Ovary (tissue), 9 donors: ENCODE results near the gene NINL. TPM values are rescaled to one million over a fixed set of nuclear protein-coding genes. Genes with fewer than 3 reads are reported as not detected.
"Not testable (repeated sequence)": the region's sequence is repeated elsewhere in the genome, so short reads cannot be mapped to it uniquely, and the experiment has no call there.

Source experiments
- DNase-seq, 5 donors: peaks; one replicate each; pipeline ENCODE4 v3.0.0-alpha.2; 2019 to 2020
- H3K27ac ChIP-seq, 2 donors: fragments of 200-600 bp; one replicate each; pipeline versions ENCODE4 v1.5.1 to v1.8.0; 2019 to 2022
- H3K27me3 ChIP-seq: fragments of 200-600 bp; one replicate; pipeline ENCODE4 v1.8.0; 2022
- H3K36me3 ChIP-seq: fragments of 200-600 bp; sonication (generic); one replicate; pipeline ENCODE4 v1.5.1; 2019
- H3K4me1 ChIP-seq: one replicate; pipeline ENCODE4 v1.8.1; 2013; ENCODE audit warnings: mild to moderate bottlenecking, moderate library complexity; ENCODE audit not compliant: insufficient read depth
- H3K4me3 ChIP-seq: fragments of 200-600 bp; sonication (generic); one replicate; pipeline ENCODE4 v1.5.1; 2017
- H3K9me3 ChIP-seq, 2 donors: fragments of 200-600 bp in 1 of 2; sonication (generic) in 1 of 2; one replicate each; pipeline versions ENCODE4 v1.5.1 to v1.8.1; 2013 to 2019; ENCODE audit warnings: mild to moderate bottlenecking in 1 of 2, moderate library complexity in 1 of 2
- EP300 ChIP-seq: sonication (generic); formaldehyde crosslinking; IDR thresholded peaks from one replicate; pipeline ENCODE4 v1.6.1; 2017; ENCODE audit warnings: antibody characterized with exemption
- POLR2A ChIP-seq: fragments of 450-650 bp; IDR thresholded peaks from one replicate; pipeline ENCODE4 v1.6.1; 2017; ENCODE audit warnings: antibody characterized with exemption, mild to moderate bottlenecking, moderate library complexity
- WGBS, 3 donors: extraction: QIAGEN DNeasy Blood & Tissue Kit in 1 of 3; methylation state at CpG; one replicate each; pipeline versions ENCODE4 v1.1.5 to v1.1.7; 2013 to 2017; 5-methylcytosine and 5-hydroxymethylcytosine counted together
- intact Hi-C, 4 donors: fragments of 100-400 bp; cut with DNase I; formaldehyde crosslinking; loops; one replicate each; pipeline versions ENCODE4 v1.11.0 to v1.15.1; 2022 to 2023
- polyA plus RNA-seq, 2 donors: library from polyadenylated mRNA; stranded (reverse); fragments of 200-250 nt in 1 of 2; fragments of 350-450 nt in 1 of 2; fragmentation: Illumina TruSeq in 1 of 2; extraction: RNeasy Lipid Tissue Mini Kit (QIAGEN cat#74804) in 1 of 2; gene quantifications; one replicate each; pipeline ENCODE4 v1.2.3, GENCODE V29; 2013 to 2014
- total RNA-seq, 7 donors: library from RNA; depleted of rRNA in 2 of 7; stranded (reverse); fragments of >200 nt in 2 of 7; fragmentation: NEBNext Ultra II Directional in 3 of 7; extraction: Animal tissue kit (Norgen Biotek cat#: 25700) in 3 of 7; gene quantifications; one replicate each; pipeline versions ENCODE4 v1.1.0 to v1.2.4, GENCODE V29; 2016 to 2023
- TF ChIP-seq, protein P1 (sequence below), 3 donors: fragments of 450-650 bp in 2 of 3; fragments of 200-600 bp in 1 of 3; IDR thresholded peaks; one replicate each; pipeline versions ENCODE4 v1.5.1 to v1.8.0; 2016 to 2022; ENCODE audit warnings: antibody characterized with exemption in 3 of 3, mild to moderate bottlenecking in 1 of 3
- donor health status: DM: no; HTN: no; CAD: no; lungs with moderate emphysema.
- donor health status: DM: no; HTN: no; CAD: no.
- donor health status: Bipolar disorder and iron deficiency.
- donor health status: DM: yes; HTN: yes; CAD: no.
- donor health status: DM: no; HTN: no; CAD: no.
- donor health status: DM: yes; HTN: yes; CAD: no.

The NINL gene
- total and polyA plus RNA-seq, 9 donors, result 10.1 to 33.3 (median 20.3) TPM

DNA sequence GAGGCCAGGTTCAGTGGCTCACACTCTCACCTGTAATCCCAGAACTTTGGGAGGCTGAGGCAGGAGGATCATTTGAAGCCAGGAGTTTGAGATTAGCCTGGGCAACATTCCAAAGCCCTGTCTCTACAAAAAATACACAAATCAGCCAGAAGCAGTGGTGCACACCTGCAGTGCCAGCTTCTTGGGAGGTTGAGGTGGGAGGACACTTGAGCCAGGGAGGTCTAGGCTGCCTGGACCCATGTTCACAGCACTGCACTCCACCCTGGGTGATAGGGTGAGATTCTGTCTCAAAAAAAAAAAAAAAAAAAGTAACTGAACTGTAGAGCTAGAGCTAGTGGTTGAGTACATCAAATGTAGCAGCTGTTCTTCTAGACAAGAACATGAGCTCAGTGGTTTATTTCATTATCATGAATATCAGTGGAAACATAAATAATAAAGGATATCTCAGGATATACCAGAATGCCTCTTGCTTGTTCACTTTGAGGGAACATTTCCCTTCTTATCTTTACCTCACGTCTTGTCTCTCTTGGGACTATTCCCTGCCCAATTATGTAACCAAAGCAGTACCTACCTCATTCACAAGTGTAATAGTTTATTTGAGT lies 20.9 kb upstream of the NINL start:
- WGBS, 3 donors, result 69 to 75% (median 69%) methylated on average over 1 of the region's 1 CpG
- Histone ChIP-seq H3K9me3 (no peaks in the 10 kb centered on the region), H3K4me1 (no peaks in the 10 kb centered on the region), H3K27me3 (no peaks in the 10 kb centered on the region), H3K36me3 (no peaks in the 10 kb centered on the region), H3K27ac (no peak overlapping the region), H3K4me3 (no peak overlapping the region)
- no peak for DNase-seq
- intact Hi-C loops, result no loop called here
- TF ChIP-seq, protein P1, sequence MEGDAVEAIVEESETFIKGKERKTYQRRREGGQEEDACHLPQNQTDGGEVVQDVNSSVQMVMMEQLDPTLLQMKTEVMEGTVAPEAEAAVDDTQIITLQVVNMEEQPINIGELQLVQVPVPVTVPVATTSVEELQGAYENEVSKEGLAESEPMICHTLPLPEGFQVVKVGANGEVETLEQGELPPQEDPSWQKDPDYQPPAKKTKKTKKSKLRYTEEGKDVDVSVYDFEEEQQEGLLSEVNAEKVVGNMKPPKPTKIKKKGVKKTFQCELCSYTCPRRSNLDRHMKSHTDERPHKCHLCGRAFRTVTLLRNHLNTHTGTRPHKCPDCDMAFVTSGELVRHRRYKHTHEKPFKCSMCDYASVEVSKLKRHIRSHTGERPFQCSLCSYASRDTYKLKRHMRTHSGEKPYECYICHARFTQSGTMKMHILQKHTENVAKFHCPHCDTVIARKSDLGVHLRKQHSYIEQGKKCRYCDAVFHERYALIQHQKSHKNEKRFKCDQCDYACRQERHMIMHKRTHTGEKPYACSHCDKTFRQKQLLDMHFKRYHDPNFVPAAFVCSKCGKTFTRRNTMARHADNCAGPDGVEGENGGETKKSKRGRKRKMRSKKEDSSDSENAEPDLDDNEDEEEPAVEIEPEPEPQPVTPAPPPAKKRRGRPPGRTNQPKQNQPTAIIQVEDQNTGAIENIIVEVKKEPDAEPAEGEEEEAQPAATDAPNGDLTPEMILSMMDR (IDR thresholded peaks at IDR 0.05), result no peak
- TF ChIP-seq POLR2A, result no peak
- TF ChIP-seq EP300, result no peak

DNA sequence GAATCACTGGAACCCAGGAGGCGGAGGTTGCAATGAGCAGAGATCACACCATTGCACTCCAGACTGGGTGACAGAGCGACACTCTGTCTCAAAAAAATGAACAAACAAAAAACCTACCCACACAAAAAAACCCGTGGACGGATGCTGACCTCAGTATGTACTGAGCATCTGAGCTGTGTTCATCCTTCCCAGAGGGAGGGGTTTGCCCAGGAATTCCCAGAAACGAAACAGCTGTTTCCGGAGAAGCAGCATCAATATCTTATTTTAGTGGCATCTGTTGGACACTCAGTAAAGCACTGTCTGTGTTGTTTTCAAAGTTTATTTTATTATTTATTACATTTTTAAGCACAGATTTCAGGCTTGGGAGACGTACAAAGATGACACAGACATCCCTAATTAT lies 19.8 kb upstream of the NINL start:
- Histone ChIP-seq H3K27me3 (no peaks in the 10 kb centered on the region), H3K4me1 (no peaks in the 10 kb centered on the region), H3K9me3 (no peaks in the 10 kb centered on the region), H3K36me3 (no peaks in the 10 kb centered on the region), H3K4me3 (no peak overlapping the region), H3K27ac (no peak overlapping the region)
- TF ChIP-seq EP300 (no peak), POLR2A (no peak)
- TF ChIP-seq, protein P1 (IDR thresholded peaks at IDR 0.05), result no peak
- DNase-seq, result no peak
- intact Hi-C loops, result no loop called here
- WGBS, 3 donors, result 27 to 38% (median 35%) methylated on average over 7 of the region's 7 CpGs

DNA sequence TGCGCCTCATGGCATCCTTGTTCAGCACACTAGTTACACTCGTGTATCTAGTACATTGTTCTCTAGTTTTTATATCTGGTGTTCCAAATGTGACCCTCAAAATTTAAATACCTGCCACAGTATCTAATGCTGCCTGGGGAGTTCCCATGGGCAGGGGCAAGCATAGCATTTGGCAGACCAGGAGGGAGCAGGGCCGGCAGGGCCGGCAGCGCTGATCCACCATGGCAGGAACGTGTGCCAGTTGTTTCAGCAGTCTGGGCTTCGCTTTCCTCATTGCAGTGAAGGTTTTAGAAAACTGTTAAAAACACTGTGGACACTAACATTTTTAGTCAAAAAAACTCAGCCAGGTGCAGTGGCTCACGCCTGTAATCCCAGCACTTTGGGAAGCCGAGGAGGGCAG lies 19.3 kb upstream of the NINL start:
- no peaks in the 10 kb centered on the region for H3K27me3 ChIP-seq
- no peaks in the 10 kb centered on the region for H3K9me3 ChIP-seq
- H3K4me1 ChIP-seq, result no peaks in the 10 kb centered on the region
- TF ChIP-seq POLR2A, result no peak
- TF ChIP-seq, protein P1 (IDR thresholded peaks at IDR 0.05), result no peak
- TF ChIP-seq EP300, result no peak
- no peaks in the 10 kb centered on the region for H3K36me3 ChIP-seq
- intact Hi-C loops, result no loop called here
- no peak overlapping the region for H3K27ac ChIP-seq
- 80 to 91% (median 82%) methylated on average over 9 of the region's 9 CpGs for WGBS, 3 donors
- DNase-seq, result no peak
- no peak overlapping the region for H3K4me3 ChIP-seq

DNA sequence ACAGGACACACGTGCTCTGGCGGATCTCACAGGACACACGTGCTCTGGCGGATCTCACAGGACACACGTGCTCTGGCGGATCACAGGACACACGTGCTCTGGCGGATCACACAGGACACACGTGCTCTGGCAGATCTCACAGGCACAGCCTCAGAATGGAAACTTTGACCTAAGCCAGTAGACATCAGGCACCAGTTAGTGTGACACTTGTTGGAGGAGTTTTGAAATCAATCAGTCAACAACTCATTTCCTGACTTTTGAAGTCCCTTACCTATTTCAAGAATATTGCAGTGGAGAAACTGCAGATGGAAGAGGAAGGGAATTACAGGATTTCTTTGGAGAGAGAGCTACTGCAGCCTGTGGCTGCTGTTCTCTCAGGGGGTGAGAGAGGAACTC lies 17.6 kb upstream of the NINL start:
- H3K4me1 ChIP-seq, H3K27me3 ChIP-seq, DNase-seq, H3K27ac ChIP-seq, intact Hi-C loops, H3K9me3 ChIP-seq, H3K4me3 ChIP-seq, H3K36me3 ChIP-seq: not testable (repeated sequence)
- WGBS, 3 donors, result 91 to 99% (median 95%) methylated on average over 6 to 9 of the region's 9 CpGs

DNA sequence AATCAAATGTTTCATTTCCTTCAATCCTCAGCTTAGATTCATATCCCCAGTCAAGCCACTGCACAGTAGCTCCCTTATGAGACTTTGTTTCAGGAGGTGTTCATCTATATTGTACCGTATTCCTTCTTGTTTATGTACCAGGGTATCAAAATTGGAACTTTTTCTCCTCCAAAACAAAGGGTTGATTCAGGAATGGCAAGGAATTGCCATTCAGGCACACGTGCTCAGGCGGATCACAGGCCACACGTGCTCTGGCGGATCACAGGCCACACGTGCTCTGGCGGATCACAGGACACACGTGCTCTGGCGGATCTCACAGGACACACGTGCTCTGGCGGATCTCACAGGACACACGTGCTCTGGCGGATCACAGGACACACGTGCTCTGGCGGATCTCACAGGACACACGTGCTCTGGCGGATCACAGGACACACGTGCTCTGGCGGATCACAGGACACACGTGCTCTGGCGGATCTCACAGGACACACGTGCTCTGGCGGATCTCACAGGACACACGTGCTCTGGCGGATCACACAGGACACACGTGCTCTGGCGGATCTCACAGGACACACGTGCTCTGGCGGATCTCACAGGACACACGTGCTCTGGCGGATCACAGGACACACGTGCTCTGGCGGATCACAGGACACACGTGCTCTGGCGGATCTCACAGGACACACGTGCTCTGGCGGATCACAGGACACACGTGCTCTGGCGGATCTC lies 17.0 kb upstream of the NINL start:
- intact Hi-C loops, H3K36me3 ChIP-seq, DNase-seq, H3K9me3 ChIP-seq, H3K27ac ChIP-seq, H3K4me1 ChIP-seq, H3K4me3 ChIP-seq, H3K27me3 ChIP-seq: not testable (repeated sequence)
- 95 to 97% (median 95%) methylated on average over 13 to 38 of the region's 39 CpGs for WGBS, 3 donors
